ENCODE results near the gene FIGNL2. TPM values are rescaled to one million over a fixed set of nuclear protein-coding genes. Genes with fewer than 3 reads are reported as not detected.
A peak's percentile ranks its signal among the peaks of the same experiment; 100 is the strongest.

FIGNL2 gene
- total RNA-seq, 2 experiments from 2014 or later, result 0.40 to 0.43 TPM

GRCh38 chr12:51850965-51851299 is 2.4 kb upstream of the FIGNL2 start:
- no peak for TF ChIP-seq CTCF (IDR thresholded peaks at IDR 0.05)
- POLR2A ChIA-PET, result interaction anchor here (0.6 kb wide), 1 partner anchor 19 kb away, joined by 3 read pairs; no protein-coding TSS in a partner anchor
- CTCF ChIA-PET, result interaction anchor here (1.3 to 1.6 kb wide), 3 partner anchors 24 to 120 kb away, joined by 3 to 4 read pairs (median 4); no protein-coding TSS in a partner anchor
- no peak for ATAC-seq
- no peak overlapping the region for H3K27ac Mint-ChIP-seq
- peaks cover 12% of the 10 kb centered on the region for H3K4me1 Mint-ChIP-seq (ENCODE audit: low read depth)
- peaks cover 20% of the 10 kb centered on the region for H3K27me3 Mint-ChIP-seq
- no peaks in the 10 kb centered on the region for H3K9me3 Mint-ChIP-seq
- H3K4me3 Mint-ChIP-seq, result no peak overlapping the region
- no peaks in the 10 kb centered on the region for H3K36me3 Mint-ChIP-seq (ENCODE audit: low read depth)
- DNase-seq, result no peak
- intact Hi-C loops (cut with micrococcal nuclease), result no loop called here

GRCh38 chr12:51850081-51850964 is 1.8 kb upstream of the FIGNL2 start:
- H3K27me3 Mint-ChIP-seq, result peaks cover 26% of the 10 kb centered on the region
- H3K4me1 Mint-ChIP-seq (ENCODE audit: low read depth), result peaks cover 12% of the 10 kb centered on the region
- H3K36me3 Mint-ChIP-seq (ENCODE audit: low read depth), result no peaks in the 10 kb centered on the region
- no peak for TF ChIP-seq CTCF (IDR thresholded peaks at IDR 0.05)
- ChIA-PET POLR2A (interaction anchor here (0.6 kb wide), 1 partner anchor 19 kb away, joined by 3 read pairs; no protein-coding TSS in a partner anchor), CTCF (interaction anchor here (1.3 to 1.6 kb wide), 2 partner anchors 26 to 121 kb away, joined by 3 to 4 read pairs; no protein-coding TSS in a partner anchor)
- H3K4me3 Mint-ChIP-seq, result no peak overlapping the region
- no peak for DNase-seq
- intact Hi-C loops (cut with micrococcal nuclease), result no loop called here
- no peak overlapping the region for H3K27ac Mint-ChIP-seq
- H3K9me3 Mint-ChIP-seq, result no peaks in the 10 kb centered on the region
- no peak for ATAC-seq

- ChIA-PET CTCF (no interaction called here), POLR2A (no interaction called here)
- Mint-ChIP-seq H3K27ac (no peak overlapping the region), H3K27me3 (peaks cover 34% of the 10 kb centered on the region), H3K36me3 (ENCODE audit: low read depth) (no peaks in the 10 kb centered on the region), H3K4me1 (ENCODE audit: low read depth) (peaks cover 12% of the 10 kb centered on the region), H3K9me3 (no peaks in the 10 kb centered on the region), H3K4me3 (no peak overlapping the region)
- TF ChIP-seq CTCF (IDR thresholded peaks at IDR 0.05), result no peak
- intact Hi-C loops (cut with micrococcal nuclease), result no loop called here
- DNase-seq, result no peak
- no peak for ATAC-seq
These were observed 570 bp upstream of the FIGNL2 start for GRCh38 chr12:51848841-51849735.

- Mint-ChIP-seq H3K4me1 (ENCODE audit: low read depth) (peaks cover 12% of the 10 kb centered on the region), H3K9me3 (no peaks in the 10 kb centered on the region), H3K27me3 (peaks cover 37% of the 10 kb centered on the region), H3K27ac (no peak overlapping the region), H3K4me3 (no peak overlapping the region), H3K36me3 (ENCODE audit: low read depth) (no peaks in the 10 kb centered on the region)
- DNase-seq (no peak), ATAC-seq (peak; percentile 19)
- ChIA-PET CTCF (no interaction called here), POLR2A (no interaction called here)
- intact Hi-C loops (cut with micrococcal nuclease), result no loop called here
- TF ChIP-seq CTCF (IDR thresholded peaks at IDR 0.05), result no peak
These were observed 734 bp downstream of the FIGNL2 start for GRCh38 chr12:51847643-51848325.
